OCI-LY7 (cell line): ENCODE results near the gene KIF25. TPM values are rescaled to one million over a fixed set of nuclear protein-coding genes. Genes with fewer than 3 reads are reported as not detected.

Experiments
- BruUV-seq: library from RNA; stranded (reverse); fragments of 400-500 nt; replicated peaks from 2 replicates; lab custom pipeline; 2021; lab: Mats Ljungman, UMichigan
- CTCF ChIA-PET: fragments of 300-600 bp; sonication (Branson Sonifier 250); formaldehyde crosslinking; loops from one replicate; lab custom pipeline; 2022; ENCODE audit warnings: antibody characterized with exemption; ENCODE audit not compliant: unreplicated experiment; lab: Charles Lee
- POLR2A ChIA-PET: fragments of 300-600 bp; sonication (Branson Sonifier 250); formaldehyde crosslinking; loops from one replicate; lab custom pipeline; 2022; ENCODE audit warnings: antibody characterized with exemption; lab: Charles Lee
- DNase-seq: peaks from one replicate; pipeline ENCODE4 v3.0.0-alpha.2; 2015; ENCODE audit warnings: low spot score
- H2AFZ ChIP-seq: fragments of 200-600 bp; sonication (generic), shearing (Covaris generic); 2 replicates; pipeline ENCODE4 v1.6.1; 2014; ENCODE audit warnings: mild to moderate bottlenecking, antibody characterized with exemption, low read length, moderate library complexity
- H3K27ac ChIP-seq: fragments of 200-600 bp; sonication (generic); 2 replicates; pipeline ENCODE4 v1.5.1; 2014; ENCODE audit warnings: mixed run types, low read depth, mild to moderate bottlenecking, moderate library complexity, low read length, inconsistent platforms; ENCODE audit not compliant: poor library complexity, severe bottlenecking
- H3K36me3 ChIP-seq: fragments of 200-600 bp; sonication (generic); 2 replicates; pipeline ENCODE4 v1.6.1; 2014; ENCODE audit warnings: mild to moderate bottlenecking, antibody characterized with exemption, low read length, moderate library complexity, mixed read lengths; ENCODE audit not compliant: insufficient read depth
- H3K4me1 ChIP-seq: fragments of 200-600 bp; sonication (generic); 2 replicates; pipeline ENCODE4 v1.5.1; 2014; ENCODE audit warnings: mild to moderate bottlenecking, low read length; ENCODE audit not compliant: insufficient read depth, poor library complexity, severe bottlenecking
- H3K4me2 ChIP-seq: fragments of 200-600 bp; sonication (generic); 2 replicates; pipeline ENCODE4 v1.6.1; 2014; ENCODE audit warnings: mild to moderate bottlenecking, low read length
- H3K4me3 ChIP-seq: fragments of 200-600 bp; sonication (generic); 2 replicates; pipeline ENCODE4 v1.5.1; 2014; ENCODE audit warnings: mild to moderate bottlenecking, low read depth, low read length; ENCODE audit not compliant: poor library complexity, severe bottlenecking
- H3K79me2 ChIP-seq: fragments of 200-600 bp; sonication (generic); 2 replicates; pipeline ENCODE4 v1.6.1; 2016; ENCODE audit warnings: low read depth, mild to moderate bottlenecking, low read length, moderate library complexity, mixed read lengths; ENCODE audit not compliant: insufficient read depth
- H3K9me2 ChIP-seq: fragments of 200-600 bp; sonication (generic); 2 replicates; pipeline ENCODE4 v1.6.1; 2016; ENCODE audit warnings: mild to moderate bottlenecking, low read length, mixed read lengths; ENCODE audit not compliant: insufficient read depth
- H3K9me3 ChIP-seq: fragments of 200-600 bp; sonication (generic); 2 replicates; pipeline ENCODE4 v1.6.1; 2014; ENCODE audit warnings: mild to moderate bottlenecking, mixed run types, low read length, mixed read lengths
- H4K20me1 ChIP-seq: fragments of 200-600 bp; sonication (generic); 2 replicates; pipeline ENCODE4 v1.6.1; 2014; ENCODE audit warnings: mild to moderate bottlenecking, antibody characterized with exemption, low read length, moderate library complexity, mixed read lengths; ENCODE audit not compliant: insufficient read depth
- EZH2phosphoT487 ChIP-seq: fragments of 200-600 bp; sonication (generic); IDR thresholded peaks from 2 replicates; pipeline ENCODE4 v1.6.1; 2018; ENCODE audit warnings: low read depth, borderline replicate concordance, mild to moderate bottlenecking, mixed run types, antibody characterized with exemption, low read length, moderate library complexity, mixed read lengths
- intact Hi-C: fragments of 100-400 bp; cut with micrococcal nuclease; formaldehyde crosslinking; loops from one replicate; pipeline ENCODE4 v1.10.0; 2022; ENCODE audit not compliant: unreplicated experiment
- total RNA-seq, 2 experiments: library from RNA; depleted of rRNA in 1 of 2; stranded (reverse); fragments of >200 nt in 1 of 2; shearing (Covaris generic) in 1 of 2; gene quantifications; 2 replicates each; pipeline ENCODE4 v1.2.3, GENCODE V29; 2014 to 2022
- TF ChIP-seq, protein P1 (sequence below): fragments of 200-600 bp; sonication (generic); conservative IDR thresholded peaks from 2 replicates; pipeline ENCODE4 v1.5.1; 2014; ENCODE audit warnings: mild to moderate bottlenecking, antibody characterized with exemption, low read length, moderate library complexity, mixed read lengths

The KIF25 gene
- total RNA-seq, 2 experiments from 2014 or later = not detected

DNA sequence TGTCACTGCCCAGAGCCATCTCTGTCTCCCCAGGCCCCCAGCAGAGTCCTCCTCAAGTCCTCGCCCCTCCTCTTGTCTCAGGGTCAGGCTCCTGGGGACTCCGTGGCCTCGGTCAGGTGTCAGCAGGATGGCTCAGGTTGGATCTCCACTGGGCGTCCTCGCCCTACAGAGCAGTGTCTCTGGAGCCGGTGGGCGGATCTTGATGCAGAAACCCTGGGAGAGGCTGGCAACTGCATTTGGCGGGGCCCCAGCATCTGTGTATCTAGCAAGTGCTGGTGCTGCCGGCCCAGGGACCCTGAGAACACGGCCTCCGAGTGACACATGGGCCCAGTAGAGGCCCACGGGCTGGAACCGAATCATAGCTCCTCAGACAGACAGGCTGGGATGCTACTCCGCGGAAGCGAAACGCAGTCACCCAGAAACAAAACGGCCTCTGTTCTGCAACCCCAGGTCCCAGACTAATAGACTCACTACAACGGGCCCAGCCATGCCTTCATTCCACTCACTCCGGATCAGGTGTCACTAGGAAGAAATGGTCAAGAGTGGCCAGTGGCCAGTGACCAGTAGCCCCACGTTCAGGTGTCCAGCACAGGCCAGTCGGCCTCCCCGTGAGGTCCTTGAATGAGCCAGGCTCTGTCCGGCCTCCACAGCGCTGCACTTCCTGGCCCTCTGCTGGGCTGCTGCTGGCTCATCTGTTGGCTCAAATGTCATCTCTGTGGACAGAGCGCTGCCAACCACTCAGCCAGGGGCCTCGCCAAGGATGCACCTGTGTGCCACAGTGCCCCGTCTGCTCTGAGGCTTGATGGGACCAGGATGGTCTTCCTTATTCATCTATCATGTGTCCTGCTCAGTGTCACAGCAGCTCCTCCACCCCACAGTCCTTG lies 94.2 kb downstream of the KIF25 start:
- TF ChIP-seq EZH2phosphoT487 = no peak
- TF ChIP-seq, protein P1, sequence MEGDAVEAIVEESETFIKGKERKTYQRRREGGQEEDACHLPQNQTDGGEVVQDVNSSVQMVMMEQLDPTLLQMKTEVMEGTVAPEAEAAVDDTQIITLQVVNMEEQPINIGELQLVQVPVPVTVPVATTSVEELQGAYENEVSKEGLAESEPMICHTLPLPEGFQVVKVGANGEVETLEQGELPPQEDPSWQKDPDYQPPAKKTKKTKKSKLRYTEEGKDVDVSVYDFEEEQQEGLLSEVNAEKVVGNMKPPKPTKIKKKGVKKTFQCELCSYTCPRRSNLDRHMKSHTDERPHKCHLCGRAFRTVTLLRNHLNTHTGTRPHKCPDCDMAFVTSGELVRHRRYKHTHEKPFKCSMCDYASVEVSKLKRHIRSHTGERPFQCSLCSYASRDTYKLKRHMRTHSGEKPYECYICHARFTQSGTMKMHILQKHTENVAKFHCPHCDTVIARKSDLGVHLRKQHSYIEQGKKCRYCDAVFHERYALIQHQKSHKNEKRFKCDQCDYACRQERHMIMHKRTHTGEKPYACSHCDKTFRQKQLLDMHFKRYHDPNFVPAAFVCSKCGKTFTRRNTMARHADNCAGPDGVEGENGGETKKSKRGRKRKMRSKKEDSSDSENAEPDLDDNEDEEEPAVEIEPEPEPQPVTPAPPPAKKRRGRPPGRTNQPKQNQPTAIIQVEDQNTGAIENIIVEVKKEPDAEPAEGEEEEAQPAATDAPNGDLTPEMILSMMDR = no peak
- H3K4me3 ChIP-seq = no peak overlapping the region
- POLR2A ChIA-PET = no interaction called here
- no peak overlapping the region for H3K4me2 ChIP-seq
- no peaks in the 10 kb centered on the region for H4K20me1 ChIP-seq
- no TSS peak for BruUV-seq
- intact Hi-C loops = no loop called here
- no peak for DNase-seq
- H3K27ac ChIP-seq = no peak overlapping the region
- H3K9me3 ChIP-seq = no peaks in the 10 kb centered on the region
- CTCF ChIA-PET = no interaction called here
- H3K9me2 ChIP-seq = no peaks in the 10 kb centered on the region
- no peaks in the 10 kb centered on the region for H3K79me2 ChIP-seq
- H3K4me1 ChIP-seq = no peaks in the 10 kb centered on the region
- H3K36me3 ChIP-seq = no peaks in the 10 kb centered on the region
- no peak overlapping the region for H2AFZ ChIP-seq

- Histone ChIP-seq H3K4me3 (no peak overlapping the region), H2AFZ (no peak overlapping the region), H3K36me3 (no peaks in the 10 kb centered on the region), H3K4me2 (no peak overlapping the region), H3K27ac (no peak overlapping the region), H3K79me2 (no peaks in the 10 kb centered on the region), H3K4me1 (no peaks in the 10 kb centered on the region), H3K9me3 (no peaks in the 10 kb centered on the region), H4K20me1 (no peaks in the 10 kb centered on the region), H3K9me2 (no peaks in the 10 kb centered on the region)
- TF ChIP-seq EZH2phosphoT487 = no peak
- TF ChIP-seq, protein P1 = no peak
- no TSS peak for BruUV-seq
- intact Hi-C loops = no loop called here
- POLR2A ChIA-PET = no interaction called here
- CTCF ChIA-PET = no interaction called here
- DNase-seq = no peak
Measured at GRCh38 chr6:168092541-168092940, 95.1 kb downstream of the KIF25 start.

- Histone ChIP-seq H3K9me2 (no peaks in the 10 kb centered on the region), H3K27ac (no peak overlapping the region), H3K9me3 (no peaks in the 10 kb centered on the region), H3K36me3 (no peaks in the 10 kb centered on the region), H3K4me2 (no peak overlapping the region), H2AFZ (no peak overlapping the region), H4K20me1 (no peaks in the 10 kb centered on the region), H3K4me3 (no peak overlapping the region), H3K79me2 (no peaks in the 10 kb centered on the region), H3K4me1 (no peaks in the 10 kb centered on the region)
- no TSS peak for BruUV-seq
- CTCF ChIA-PET = no interaction called here
- no peak for DNase-seq
- intact Hi-C loops = no loop called here
- no peak for TF ChIP-seq EZH2phosphoT487
- TF ChIP-seq, protein P1 = no peak
- POLR2A ChIA-PET = no interaction called here
Measured at GRCh38 chr6:168093071-168093505, 95.6 kb downstream of the KIF25 start.
